Measurements from ENCODE around the gene CDKL2.
A peak's percentile ranks its signal among the peaks of the same experiment; 100 is the strongest.

CDKL2 gene

GRCh38 chr4:75639124-75639695 is 8.9 kb upstream of the CDKL2 start:
- no peak for DNase-seq (ENCODE audit: low read depth in 2 of 2)

GRCh38 chr4:75637827-75638226 is 7.5 kb upstream of the CDKL2 start:
- DNase-seq (ENCODE audit: low read depth in 2 of 2) = no peak

- peak in 1 of 2 experiments; percentile 9 for DNase-seq (ENCODE audit: low read depth in 2 of 2)
These were observed 6.8 kb upstream of the CDKL2 start for GRCh38 chr4:75637176-75637575.

GRCh38 chr4:75634951-75635350 is 4.6 kb upstream of the CDKL2 start:
- no peak for DNase-seq (ENCODE audit: low read depth in 2 of 2)

- no peak for DNase-seq (ENCODE audit: low read depth in 2 of 2)
These were observed 4.0 kb upstream of the CDKL2 start for GRCh38 chr4:75634281-75634680.

GRCh38 chr4:75633846-75634245 is 3.5 kb upstream of the CDKL2 start:
- peak; percentile 10 to 20 for DNase-seq (ENCODE audit: low read depth in 2 of 2)

GRCh38 chr4:75630937-75631329 is 605 bp upstream of the CDKL2 start:
- DNase-seq (ENCODE audit: low read depth in 2 of 2) = no peak

GRCh38 chr4:75629239-75629638 is 1.1 kb downstream of the CDKL2 start:
- no peak for DNase-seq (ENCODE audit: low read depth in 2 of 2)

- no peak for DNase-seq (ENCODE audit: low read depth in 2 of 2)
These were observed 7.3 kb downstream of the CDKL2 start for GRCh38 chr4:75623026-75623425.

- DNase-seq (ENCODE audit: low read depth in 2 of 2) = no peak
These were observed 8.6 kb downstream of the CDKL2 start for GRCh38 chr4:75621715-75622114.

GRCh38 chr4:75612306-75612705 is 18.0 kb downstream of the CDKL2 start:
- no peak for DNase-seq (ENCODE audit: low read depth in 2 of 2)

GRCh38 chr4:75605928-75606327 is 24.4 kb downstream of the CDKL2 start:
- DNase-seq (ENCODE audit: low read depth in 2 of 2) = no peak

- DNase-seq (ENCODE audit: low read depth in 2 of 2) = no peak
These were observed 30.7 kb downstream of the CDKL2 start for GRCh38 chr4:75599647-75600046.

GRCh38 chr4:75598390-75598789 is 31.9 kb downstream of the CDKL2 start:
- peak; percentile 8 to 12 for DNase-seq (ENCODE audit: low read depth in 2 of 2)

- DNase-seq (ENCODE audit: low read depth in 2 of 2) = no peak
These were observed 34.3 kb downstream of the CDKL2 start for GRCh38 chr4:75596061-75596460.

- DNase-seq (ENCODE audit: low read depth in 2 of 2) = no peak
These were observed 36.9 kb downstream of the CDKL2 start for GRCh38 chr4:75593393-75593792.

- DNase-seq (ENCODE audit: low read depth in 2 of 2) = no peak
These were observed 46.3 kb downstream of the CDKL2 start for GRCh38 chr4:75584067-75584466.

GRCh38 chr4:75567725-75568124 is 62.6 kb downstream of the CDKL2 start:
- no peak for DNase-seq (ENCODE audit: low read depth in 2 of 2)

GRCh38 chr4:75566911-75567310 is 63.4 kb downstream of the CDKL2 start:
- DNase-seq (ENCODE audit: low read depth in 2 of 2) = no peak

GRCh38 chr4:75565481-75565880 is 64.8 kb downstream of the CDKL2 start:
- DNase-seq (ENCODE audit: low read depth in 2 of 2) = no peak

GRCh38 chr4:75564023-75564422 is 66.3 kb downstream of the CDKL2 start:
- DNase-seq (ENCODE audit: low read depth in 2 of 2) = no peak

GRCh38 chr4:75561789-75562188 is 68.5 kb downstream of the CDKL2 start:
- DNase-seq (ENCODE audit: low read depth in 2 of 2) = no peak

- no peak for DNase-seq (ENCODE audit: low read depth in 2 of 2)
These were observed 72.6 kb downstream of the CDKL2 start for GRCh38 chr4:75557696-75558095.
